Measurements from ENCODE around the gene UBE2E2. TPM values are rescaled to one million over a fixed set of nuclear protein-coding genes. Genes with fewer than 3 reads are reported as not detected.

The UBE2E2 gene
- total RNA-seq, 4 donors from 2014 or later: 26.5 to 44.0 (median 37.0) TPM

DNA sequence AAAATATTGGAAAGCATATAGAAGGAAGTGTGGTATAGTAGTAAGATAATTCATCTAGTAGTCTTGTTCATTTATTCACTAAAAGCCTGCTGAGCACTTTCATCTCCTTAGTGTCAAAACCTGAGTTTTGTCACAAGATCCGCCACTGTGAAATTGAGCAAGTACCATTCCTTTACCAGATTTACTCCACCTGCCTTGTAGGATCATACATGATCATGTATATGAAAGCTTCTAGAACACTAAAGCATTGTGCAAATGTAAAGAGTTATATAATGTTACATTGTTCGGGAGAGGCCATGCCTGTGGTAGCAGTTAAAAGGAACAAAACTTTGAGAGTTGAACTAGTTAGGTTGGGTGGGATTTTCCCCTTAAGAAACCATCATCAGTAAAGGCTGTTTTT lies 35.0 kb downstream of the UBE2E2 start:
- H3K27me3 ChIP-seq: no peaks in the 10 kb centered on the region
- peaks cover 0 to 6% (median 4%) of the 10 kb centered on the region in 3 donors for H3K4me1 ChIP-seq
- H3K27ac ChIP-seq: no peak overlapping the region
- intact Hi-C loops (cut with DNase I): no loop called here
- WGBS, 2 donors: 97% methylated on average over 2 of the region's 2 CpGs
- no peaks in the 10 kb centered on the region for H3K9me3 ChIP-seq
- no peak for DNase-seq
- TF ChIP-seq POLR2A (IDR thresholded peaks at IDR 0.05) (no peak), CTCF (IDR thresholded peaks at IDR 0.05) (no peak)
- H3K4me3 ChIP-seq: no peak overlapping the region
- no peaks in the 10 kb centered on the region for H3K36me3 ChIP-seq

DNA sequence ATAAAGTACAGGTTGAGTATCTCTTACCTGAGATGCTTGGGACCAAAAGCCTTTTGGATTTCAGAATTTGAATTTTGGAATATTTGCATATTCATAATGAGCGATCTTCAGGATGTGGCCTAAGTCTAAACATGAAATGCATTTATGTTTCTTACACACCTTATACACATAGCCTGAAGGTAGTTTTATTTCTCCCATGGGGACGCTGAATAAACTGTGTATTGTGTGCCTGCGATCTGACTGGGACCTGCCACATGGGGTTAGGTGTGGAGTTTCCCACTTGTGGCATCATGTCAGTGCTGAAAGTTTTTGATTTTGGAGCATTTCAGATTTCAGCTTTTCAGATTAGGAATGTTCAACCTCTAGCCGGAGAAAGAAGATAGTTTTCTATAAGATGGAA lies 35.5 kb downstream of the UBE2E2 start:
- TF ChIP-seq CTCF (IDR thresholded peaks at IDR 0.05) (no peak), POLR2A (IDR thresholded peaks at IDR 0.05) (no peak)
- WGBS, 2 donors: 70 to 78% methylated on average over 4 of the region's 4 CpGs
- intact Hi-C loops (cut with DNase I): no loop called here
- no peaks in the 10 kb centered on the region for H3K9me3 ChIP-seq
- no peaks in the 10 kb centered on the region for H3K36me3 ChIP-seq
- H3K4me3 ChIP-seq: no peak overlapping the region
- no peaks in the 10 kb centered on the region for H3K27me3 ChIP-seq
- no peak for DNase-seq
- no peak overlapping the region for H3K27ac ChIP-seq
- H3K4me1 ChIP-seq: peaks cover 0 to 6% (median 4%) of the 10 kb centered on the region in 3 donors

DNA sequence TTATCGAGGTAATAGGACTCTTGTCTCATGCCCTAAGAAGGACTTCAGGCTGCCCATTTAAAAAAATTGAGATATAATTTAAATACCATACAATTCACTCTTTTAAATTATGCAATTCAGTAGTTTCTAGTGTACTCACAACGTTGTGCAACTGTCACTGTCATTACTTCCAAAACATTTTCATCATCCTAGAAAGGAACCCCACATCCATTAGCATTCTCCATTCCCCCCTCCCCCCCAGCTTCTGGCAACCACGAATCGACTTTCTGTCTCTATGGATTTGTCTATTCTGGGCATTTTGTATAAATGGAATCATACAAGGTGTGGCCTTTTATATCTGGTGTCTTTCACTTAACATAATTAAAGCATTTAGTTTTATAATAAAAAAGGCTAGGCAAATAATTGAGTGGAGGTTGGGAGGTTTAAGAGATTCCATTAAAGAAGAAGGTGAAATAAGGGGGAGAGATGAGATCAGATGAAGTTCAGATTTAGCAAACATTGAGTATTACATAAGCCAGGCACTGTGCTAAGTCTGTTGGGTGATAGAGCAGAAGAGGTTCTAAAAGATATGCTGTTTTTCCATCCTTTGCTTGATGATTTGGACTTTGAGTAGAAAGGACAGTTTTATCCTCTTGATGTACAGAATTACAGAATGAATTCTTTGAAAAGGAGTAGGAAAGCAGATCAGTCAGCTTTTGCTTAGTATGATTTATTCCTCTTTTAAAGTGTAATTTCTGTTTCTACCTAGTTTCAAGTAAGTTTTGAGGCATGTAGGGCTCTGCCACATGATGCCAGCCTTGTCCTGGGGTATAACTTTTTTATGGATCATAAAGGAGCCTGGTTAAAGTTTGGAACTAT lies 36.3 kb downstream of the UBE2E2 start:
- no peak overlapping the region for H3K4me3 ChIP-seq
- intact Hi-C loops (cut with DNase I): no loop called here
- no peak for TF ChIP-seq POLR2A (IDR thresholded peaks at IDR 0.05)
- TF ChIP-seq CTCF (IDR thresholded peaks at IDR 0.05): no peak
- DNase-seq: no peak
- no peaks in the 10 kb centered on the region for H3K36me3 ChIP-seq
- H3K9me3 ChIP-seq: no peaks in the 10 kb centered on the region
- WGBS, 2 donors: 62 to 65% methylated on average over 4 of the region's 4 CpGs
- H3K27ac ChIP-seq: no peak overlapping the region
- no peaks in the 10 kb centered on the region for H3K27me3 ChIP-seq
- H3K4me1 ChIP-seq: peaks cover 0 to 7% (median 6%) of the 10 kb centered on the region in 3 donors

DNA sequence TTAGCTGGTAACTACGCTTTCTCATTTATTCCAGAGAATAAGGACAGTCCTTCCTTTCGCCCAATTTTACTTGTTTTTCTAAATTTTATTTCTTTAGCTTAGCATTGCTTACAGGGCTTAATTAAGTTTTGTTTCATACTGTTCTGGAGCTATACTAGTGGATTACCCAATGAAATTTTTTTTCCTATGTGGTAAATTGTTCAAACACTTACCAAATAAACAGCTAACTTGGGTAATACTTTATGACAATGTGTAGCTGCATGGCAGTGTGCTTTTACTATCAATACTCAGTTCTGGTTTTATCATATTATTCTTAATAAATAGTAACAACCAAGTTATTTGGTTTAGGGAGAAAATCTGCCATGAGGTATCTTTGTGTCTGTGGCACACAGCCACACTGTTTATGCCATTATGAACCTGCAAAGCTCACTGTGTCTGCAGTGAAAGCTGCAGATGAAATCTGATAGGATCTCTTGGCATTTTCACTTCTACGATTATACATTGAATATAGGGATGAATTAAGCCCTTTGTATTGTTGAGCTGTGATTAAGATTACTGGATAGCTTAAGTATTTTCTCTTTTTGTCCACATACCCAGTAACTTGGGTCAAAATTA lies 37.2 kb downstream of the UBE2E2 start:
- Histone ChIP-seq H3K4me3 (no peak overlapping the region), H3K27ac (no peak overlapping the region), H3K27me3 (no peaks in the 10 kb centered on the region), H3K36me3 (no peaks in the 10 kb centered on the region), H3K9me3 (no peaks in the 10 kb centered on the region), H3K4me1 (peaks cover 0 to 8% (median 6%) of the 10 kb centered on the region in 3 donors)
- intact Hi-C loops (cut with DNase I): no loop called here
- DNase-seq: no peak
- WGBS, 2 donors: 75 to 92% methylated on average over 3 of the region's 3 CpGs
- no peak for TF ChIP-seq POLR2A (IDR thresholded peaks at IDR 0.05)
- TF ChIP-seq CTCF (IDR thresholded peaks at IDR 0.05): no peak

- Histone ChIP-seq H3K27ac (no peak overlapping the region), H3K4me1 (peaks cover 0 to 8% (median 6%) of the 10 kb centered on the region in 3 donors), H3K36me3 (no peaks in the 10 kb centered on the region), H3K27me3 (no peaks in the 10 kb centered on the region), H3K4me3 (no peak overlapping the region), H3K9me3 (no peaks in the 10 kb centered on the region)
- TF ChIP-seq CTCF (IDR thresholded peaks at IDR 0.05): no peak
- no peak for TF ChIP-seq POLR2A (IDR thresholded peaks at IDR 0.05)
- intact Hi-C loops (cut with DNase I): no loop called here
- WGBS, 2 donors: 94 to 97% methylated on average over 5 of the region's 5 CpGs
- DNase-seq: no peak
Observed at GRCh38 chr3:23241256-23241655, 38.1 kb downstream of the UBE2E2 start.

All from esophagus squamous epithelium (tissue), 5 donors.